ENCODE results near the gene IMMP2L. TPM values are rescaled to one million over a fixed set of nuclear protein-coding genes. Genes with fewer than 3 reads are reported as not detected.
A peak's percentile ranks its signal among the peaks of the same experiment; 100 is the strongest.

The IMMP2L gene
- total and polyA plus RNA-seq, 7 donors = 9.3 to 43.0 (median 19.2) TPM

DNA sequence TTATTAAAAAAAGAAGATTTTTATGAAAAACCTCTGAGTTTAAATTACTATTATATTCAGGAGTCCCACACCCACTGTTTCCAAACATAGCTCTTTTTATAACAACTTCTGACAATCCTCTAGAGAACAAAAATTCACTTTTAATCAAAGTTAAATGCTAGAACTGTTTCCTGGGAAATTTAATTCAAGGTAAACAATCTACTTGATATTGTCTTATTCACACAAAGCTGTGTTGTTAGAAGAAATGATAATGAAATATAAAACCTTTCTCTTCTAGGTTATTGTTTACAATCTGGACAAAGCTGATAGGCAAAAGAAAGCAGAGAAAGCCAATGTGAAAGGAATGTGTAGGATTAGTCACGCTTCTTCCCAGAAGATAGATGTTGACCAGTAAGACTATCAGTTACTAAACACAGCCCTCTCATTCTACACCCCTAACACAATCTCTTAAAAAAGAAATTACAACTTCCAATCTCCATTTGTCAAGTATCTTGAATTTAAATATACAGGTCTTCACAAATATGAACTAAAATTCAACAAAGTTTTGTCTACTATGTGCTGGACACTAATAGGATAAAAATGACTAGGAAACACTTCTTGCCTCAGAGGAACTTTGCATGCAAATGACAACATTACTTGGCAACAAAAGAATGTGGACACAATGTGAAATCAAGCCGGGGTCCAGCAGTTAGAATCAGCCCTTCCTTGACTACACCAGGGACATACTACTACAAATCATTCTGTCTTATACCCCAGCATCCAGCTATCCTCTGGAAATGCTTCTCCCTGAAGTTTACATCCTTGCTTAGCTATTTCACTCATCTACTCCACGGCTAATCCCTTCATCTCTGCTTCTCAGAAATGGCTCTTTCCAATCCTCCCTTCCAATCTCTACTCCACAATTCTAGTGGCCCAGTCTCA is 123.7 kb downstream of the IMMP2L start:
- intact Hi-C loops (cut with DNase I) = no loop called here
- ATAC-seq = peak in 1 of 4 donors; percentile 43
- Histone ChIP-seq H3K27ac (no peak overlapping the region), H3K9me3 (no peaks in the 10 kb centered on the region), H3K36me3 (ENCODE audit: insufficient read depth in 1 of 2, low read depth in 1 of 2) (no peaks in the 10 kb centered on the region), H3K4me1 (no peaks in the 10 kb centered on the region), H3K4me3 (no peak overlapping the region), H3K27me3 (ENCODE audit: insufficient read depth in 3 of 3, low read length in 2 of 3) (no peaks in the 10 kb centered on the region)
- no peak for DNase-seq
- TF ChIP-seq, protein P1, sequence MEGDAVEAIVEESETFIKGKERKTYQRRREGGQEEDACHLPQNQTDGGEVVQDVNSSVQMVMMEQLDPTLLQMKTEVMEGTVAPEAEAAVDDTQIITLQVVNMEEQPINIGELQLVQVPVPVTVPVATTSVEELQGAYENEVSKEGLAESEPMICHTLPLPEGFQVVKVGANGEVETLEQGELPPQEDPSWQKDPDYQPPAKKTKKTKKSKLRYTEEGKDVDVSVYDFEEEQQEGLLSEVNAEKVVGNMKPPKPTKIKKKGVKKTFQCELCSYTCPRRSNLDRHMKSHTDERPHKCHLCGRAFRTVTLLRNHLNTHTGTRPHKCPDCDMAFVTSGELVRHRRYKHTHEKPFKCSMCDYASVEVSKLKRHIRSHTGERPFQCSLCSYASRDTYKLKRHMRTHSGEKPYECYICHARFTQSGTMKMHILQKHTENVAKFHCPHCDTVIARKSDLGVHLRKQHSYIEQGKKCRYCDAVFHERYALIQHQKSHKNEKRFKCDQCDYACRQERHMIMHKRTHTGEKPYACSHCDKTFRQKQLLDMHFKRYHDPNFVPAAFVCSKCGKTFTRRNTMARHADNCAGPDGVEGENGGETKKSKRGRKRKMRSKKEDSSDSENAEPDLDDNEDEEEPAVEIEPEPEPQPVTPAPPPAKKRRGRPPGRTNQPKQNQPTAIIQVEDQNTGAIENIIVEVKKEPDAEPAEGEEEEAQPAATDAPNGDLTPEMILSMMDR (IDR thresholded peaks at IDR 0.05) = no peak
- 27 to 35% (median 33%) methylated on average over 3 of the region's 3 CpGs for WGBS, 3 donors

DNA sequence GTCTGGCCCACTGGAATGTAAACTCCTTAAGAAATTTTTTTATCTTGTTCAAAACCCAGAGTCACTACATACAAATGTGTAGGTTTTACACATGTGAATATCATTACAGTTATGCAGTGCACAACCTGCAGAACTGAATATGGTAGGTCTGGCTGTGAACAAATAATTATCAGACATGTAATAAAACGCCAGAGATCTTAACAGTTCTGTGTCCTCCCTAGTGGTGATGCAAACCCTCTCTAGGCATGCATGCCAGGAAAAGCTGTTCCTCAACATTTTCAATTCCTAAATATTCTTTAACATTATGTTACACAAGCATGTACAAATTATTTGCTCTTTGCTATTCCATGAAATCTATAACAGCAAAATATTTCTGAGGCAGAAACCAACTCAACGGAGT is 124.6 kb downstream of the IMMP2L start:
- TF ChIP-seq, protein P1 (IDR thresholded peaks at IDR 0.05) = no peak
- H3K36me3 ChIP-seq (ENCODE audit: insufficient read depth in 1 of 2, low read depth in 1 of 2) = no peaks in the 10 kb centered on the region
- no peak for DNase-seq
- no peaks in the 10 kb centered on the region for H3K27me3 ChIP-seq (ENCODE audit: insufficient read depth in 3 of 3, low read length in 2 of 3)
- no peaks in the 10 kb centered on the region for H3K9me3 ChIP-seq
- WGBS, 3 donors = 82 to 90% (median 85%) methylated on average over 2 of the region's 2 CpGs
- no peak for ATAC-seq
- H3K4me3 ChIP-seq = no peak overlapping the region
- no peaks in the 10 kb centered on the region for H3K4me1 ChIP-seq
- intact Hi-C loops (cut with DNase I) = no loop called here
- no peak overlapping the region for H3K27ac ChIP-seq

DNA sequence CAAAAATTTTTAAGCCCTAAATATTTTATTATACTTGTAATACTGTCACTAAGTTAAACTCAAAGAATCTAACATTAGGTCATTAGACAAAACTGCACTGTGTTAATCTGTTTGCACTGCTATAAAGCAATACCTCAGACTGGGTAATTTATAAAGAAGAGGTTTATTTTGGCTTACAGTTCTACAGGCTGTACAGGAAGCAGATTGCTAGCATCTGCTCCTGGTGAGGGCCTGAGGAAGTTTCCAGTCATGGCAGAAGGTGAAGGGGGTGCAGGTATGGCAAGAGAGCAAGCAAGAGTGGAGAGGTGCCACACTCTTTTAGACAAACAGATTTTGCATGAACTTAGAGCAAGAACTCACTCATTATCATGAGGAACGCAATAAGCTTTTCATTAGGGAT is 125.7 kb downstream of the IMMP2L start:
- Histone ChIP-seq H3K27me3 (ENCODE audit: insufficient read depth in 3 of 3, low read length in 2 of 3) (no peaks in the 10 kb centered on the region), H3K36me3 (ENCODE audit: insufficient read depth in 1 of 2, low read depth in 1 of 2) (no peaks in the 10 kb centered on the region), H3K4me1 (no peaks in the 10 kb centered on the region), H3K4me3 (no peak overlapping the region), H3K27ac (no peak overlapping the region), H3K9me3 (no peaks in the 10 kb centered on the region)
- TF ChIP-seq, protein P1 (IDR thresholded peaks at IDR 0.05) = no peak
- no peak for ATAC-seq
- no peak for DNase-seq
- intact Hi-C loops (cut with DNase I) = no loop called here
- 98 to 100% (median 100%) methylated on average over 1 of the region's 1 CpG for WGBS, 3 donors

DNA sequence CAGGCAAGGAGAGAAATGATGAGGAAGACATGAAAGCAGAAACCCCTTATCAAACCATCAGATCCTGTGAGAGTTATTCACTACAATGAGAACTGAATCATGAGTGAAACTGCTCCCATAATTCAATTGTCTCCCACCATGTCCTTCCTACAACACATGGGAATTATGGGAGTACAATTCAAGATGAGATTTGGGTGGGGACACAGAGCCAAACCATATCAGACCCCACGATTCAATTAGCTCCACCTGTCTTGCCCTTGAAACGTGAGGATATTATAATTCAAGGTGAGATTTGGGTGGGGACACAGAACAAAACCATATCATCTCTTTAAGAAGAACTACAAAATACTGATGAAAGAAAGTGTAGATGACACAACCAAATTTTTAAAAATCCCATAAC is 128.9 kb downstream of the IMMP2L start:
- H3K36me3 ChIP-seq (ENCODE audit: insufficient read depth in 1 of 2, low read depth in 1 of 2) = no peaks in the 10 kb centered on the region
- no peak overlapping the region for H3K27ac ChIP-seq
- ATAC-seq = no peak
- intact Hi-C loops (cut with DNase I) = no loop called here
- H3K27me3 ChIP-seq (ENCODE audit: insufficient read depth in 3 of 3, low read length in 2 of 3) = no peaks in the 10 kb centered on the region
- no peaks in the 10 kb centered on the region for H3K4me1 ChIP-seq
- H3K9me3 ChIP-seq = no peaks in the 10 kb centered on the region
- 83 to 89% (median 85%) methylated on average over 2 of the region's 2 CpGs for WGBS, 3 donors
- TF ChIP-seq, protein P1 (IDR thresholded peaks at IDR 0.05) = no peak
- DNase-seq = no peak
- H3K4me3 ChIP-seq = no peak overlapping the region

Data from psoas muscle (tissue), 8 donors.